Activated naive CD4-positive, alpha-beta T cell (primary cell): ENCODE measurements around the gene ATP11A.

Experiments
- DNase-seq, 4 experiments: peaks; one replicate each; lab custom pipeline; 2025; lab: John Stamatoyannopoulos, UW

Gene ATP11A

GRCh38 chr13:112743451-112744167 is 53.8 kb downstream of the ATP11A start:
- DNase-seq, result no peak

- no peak for DNase-seq
These were observed 54.6 kb downstream of the ATP11A start for GRCh38 chr13:112744168-112745021.

- DNase-seq, result no peak
These were observed 56.2 kb downstream of the ATP11A start for GRCh38 chr13:112746044-112746443.

GRCh38 chr13:112747256-112747655 is 57.4 kb downstream of the ATP11A start:
- no peak for DNase-seq

- no peak for DNase-seq
These were observed 59.3 kb downstream of the ATP11A start for GRCh38 chr13:112748947-112749735.

GRCh38 chr13:112750570-112750969 is 60.7 kb downstream of the ATP11A start:
- no peak for DNase-seq

- no peak for DNase-seq
These were observed 61.8 kb downstream of the ATP11A start for GRCh38 chr13:112751617-112752016.

- DNase-seq, result no peak
These were observed 62.4 kb downstream of the ATP11A start for GRCh38 chr13:112752211-112752610.

- DNase-seq, result peak in 1 of 4 experiments; percentile 35
These were observed 63.1 kb downstream of the ATP11A start for GRCh38 chr13:112752711-112753541.

- DNase-seq, result no peak
These were observed 64.0 kb downstream of the ATP11A start for GRCh38 chr13:112753833-112754232.

- DNase-seq, result no peak
These were observed 64.6 kb downstream of the ATP11A start for GRCh38 chr13:112754281-112755025.

GRCh38 chr13:112755331-112755730 is 65.5 kb downstream of the ATP11A start:
- no peak for DNase-seq

GRCh38 chr13:112756081-112756480 is 66.2 kb downstream of the ATP11A start:
- no peak for DNase-seq

GRCh38 chr13:112756511-112756966 is 66.7 kb downstream of the ATP11A start:
- DNase-seq, result no peak

- DNase-seq, result no peak
These were observed 67.3 kb downstream of the ATP11A start for GRCh38 chr13:112756967-112757758.

- no peak for DNase-seq
These were observed 67.9 kb downstream of the ATP11A start for GRCh38 chr13:112757759-112758086.

- no peak for DNase-seq
These were observed 69.2 kb downstream of the ATP11A start for GRCh38 chr13:112759053-112759452.

GRCh38 chr13:112759827-112760226 is 70.0 kb downstream of the ATP11A start:
- DNase-seq, result no peak

GRCh38 chr13:112760435-112760834 is 70.6 kb downstream of the ATP11A start:
- no peak for DNase-seq

GRCh38 chr13:112760931-112761330 is 71.1 kb downstream of the ATP11A start:
- DNase-seq, result no peak
